H1 (cell line): ENCODE data around the gene WDFY4. TPM values are rescaled to one million over a fixed set of nuclear protein-coding genes. Genes with fewer than 3 reads are reported as not detected.

Experiments
- CTCF ChIA-PET: fragments of 300-600 bp; sonication (Branson Sonifier 250); formaldehyde crosslinking; loops from one replicate; lab custom pipeline; 2021; ENCODE audit not compliant: partially characterized antibody; lab: Charles Lee
- POLR2A ChIA-PET: fragments of 300-600 bp; sonication (Branson Sonifier 250); formaldehyde crosslinking; loops from one replicate; lab custom pipeline; 2021; ENCODE audit warnings: inconsistent platforms; ENCODE audit not compliant: partially characterized antibody; lab: Charles Lee
- DNase-seq, 2 experiments: peaks; one replicate each; pipeline versions ENCODE4 v3.0.0 to v3.0.0-alpha.2; 2010 to 2022; ENCODE audit warnings: low spot score in 2 of 2, low read depth in 1 of 2, mixed read lengths in 1 of 2
- FAIRE-seq: peaks from 2 replicates; lab custom pipeline; 2011; peaks lifted over from hg19 to GRCh38; lab: Jason Lieb, UNC
- H2AFZ ChIP-seq: 2 replicates; pipeline ENCODE4 v1.8.1; 2012; ENCODE audit warnings: low read length, inconsistent platforms
- H2AK5ac ChIP-seq: 2 replicates; pipeline ENCODE4 v1.6.1; 2013; ENCODE audit warnings: low read depth, low read length
- H2BK120ac ChIP-seq: replicated peaks from 2 replicates; pipeline ENCODE3; 2013; ENCODE audit warnings: low read depth, low read length, inconsistent platforms
- H2BK12ac ChIP-seq: 2 replicates; pipeline ENCODE4 v1.6.1; 2013; ENCODE audit warnings: low read depth, low read length
- H2BK15ac ChIP-seq: 2 replicates; pipeline ENCODE4 v1.6.1; 2013; ENCODE audit warnings: low read length
- H2BK20ac ChIP-seq: 2 replicates; pipeline ENCODE4 v1.6.1; 2013; ENCODE audit warnings: low read length
- H2BK5ac ChIP-seq: 2 replicates; pipeline ENCODE4 v1.6.1; 2013; ENCODE audit warnings: low read depth, low read length
- H3K14ac ChIP-seq: 2 replicates; pipeline ENCODE4 v1.6.1; 2013; ENCODE audit warnings: inconsistent platforms; ENCODE audit not compliant: insufficient read length
- H3K18ac ChIP-seq: 2 replicates; pipeline ENCODE4 v1.6.1; 2013; ENCODE audit warnings: low read length; ENCODE audit errors: extremely low read depth
- H3K23ac ChIP-seq: 2 replicates; pipeline ENCODE4 v1.6.1; 2013; ENCODE audit warnings: inconsistent platforms; ENCODE audit not compliant: insufficient read length
- H3K23me2 ChIP-seq: 2 replicates; pipeline ENCODE4 v1.6.1; 2013; ENCODE audit warnings: low read depth, low read length
- H3K27ac ChIP-seq: 2 replicates; pipeline ENCODE4 v1.6.1; 2011; ENCODE audit warnings: low read depth, low read length, inconsistent platforms
- H3K27me3 ChIP-seq, 4 experiments: replicated peaks in 1 of 4; 1 replicate in 1 of 4; 2 replicates in 3 of 4; pipeline versions ENCODE4 v1.6.1 to v1.8.1; 2011 to 2013; ENCODE audit warnings: low read length in 3 of 4, mild to moderate bottlenecking in 3 of 4, inconsistent platforms in 2 of 4, mixed read lengths in 2 of 4, moderate library complexity in 1 of 4; ENCODE audit not compliant: control insufficient read depth in 3 of 4, insufficient read depth in 3 of 4; ENCODE audit errors: extremely low read depth in 1 of 4
- H3K36me3 ChIP-seq, 4 experiments: 2 replicates each; pipeline versions ENCODE4 v1.6.1 to v1.8.1; 2011 to 2013; ENCODE audit warnings: mild to moderate bottlenecking in 4 of 4, low read length in 3 of 4, moderate library complexity in 2 of 4, control low read depth in 1 of 4, inconsistent platforms in 1 of 4; ENCODE audit not compliant: insufficient read depth in 4 of 4, control insufficient read depth in 2 of 4
- H3K4ac ChIP-seq: replicated peaks from 2 replicates; pipeline ENCODE3; 2013; ENCODE audit warnings: low read length, low read depth, mixed read lengths, inconsistent platforms; ENCODE audit not compliant: insufficient read length
- H3K4me1 ChIP-seq, 4 experiments: replicated peaks in 1 of 4; 1 replicate in 1 of 4; 2 replicates in 3 of 4; pipeline versions ENCODE4 v1.6.1 to v1.8.1; 2011 to 2013; ENCODE audit warnings: low read length in 3 of 4, inconsistent platforms in 2 of 4, mixed read lengths in 1 of 4; ENCODE audit not compliant: insufficient read depth in 4 of 4, control insufficient read depth in 3 of 4
- H3K4me2 ChIP-seq, 2 experiments: 2 replicates each; pipeline versions ENCODE4 v1.6.1 to v1.8.1; 2011 to 2013; ENCODE audit warnings: low read depth in 2 of 2, low read length in 2 of 2, control low read depth in 1 of 2, inconsistent platforms in 1 of 2, mild to moderate bottlenecking in 1 of 2; ENCODE audit not compliant: insufficient read depth in 1 of 2
- H3K4me3 ChIP-seq, 4 experiments: fragments of 200-600, 300-600 bp in 1 of 4; sonication (generic), shearing (Covaris generic), sonication (Bioruptor Twin) in 1 of 4; 2 replicates each; pipeline versions ENCODE4 v1.5.1 to v1.8.1; 2011 to 2016; ENCODE audit warnings: low read length in 4 of 4, low read depth in 3 of 4, control low read depth in 2 of 4, inconsistent platforms in 2 of 4, mild to moderate bottlenecking in 2 of 4, mixed read lengths in 1 of 4, moderate library complexity in 1 of 4; ENCODE audit not compliant: insufficient read depth in 2 of 4; ENCODE audit errors: extremely low read depth in 1 of 4
- H3K56ac ChIP-seq: replicated peaks from 2 replicates; pipeline ENCODE3; 2013; ENCODE audit warnings: low read depth, mild to moderate bottlenecking, mixed read lengths, low read length, inconsistent platforms; ENCODE audit not compliant: insufficient read length
- H3K79me1 ChIP-seq: 2 replicates; pipeline ENCODE4 v1.6.1; 2013; ENCODE audit warnings: low read depth, low read length, control low read depth
- H3K79me2 ChIP-seq, 2 experiments: 2 replicates each; pipeline versions ENCODE4 v1.6.1 to v1.8.1; 2012 to 2013; ENCODE audit warnings: low read length in 2 of 2, mild to moderate bottlenecking in 2 of 2, inconsistent platforms in 1 of 2; ENCODE audit not compliant: insufficient read depth in 2 of 2, control insufficient read depth in 1 of 2
- H3K9ac ChIP-seq, 4 experiments: replicated peaks in 1 of 4; 1 replicate in 1 of 4; 2 replicates in 3 of 4; pipeline versions ENCODE4 v1.6.1 to v1.8.1; 2011 to 2013; ENCODE audit warnings: low read depth in 3 of 4, low read length in 3 of 4, control low read depth in 2 of 4, mild to moderate bottlenecking in 2 of 4, moderate library complexity in 2 of 4, inconsistent platforms in 1 of 4; ENCODE audit errors: extremely low read depth in 1 of 4
- H3K9me3 ChIP-seq, 2 experiments: 2 replicates each; pipeline versions ENCODE4 v1.6.1 to v1.8.1; 2012 to 2013; ENCODE audit warnings: mild to moderate bottlenecking in 2 of 2, moderate library complexity in 2 of 2, control low read depth in 1 of 2, inconsistent platforms in 1 of 2, low read depth in 1 of 2, low read length in 1 of 2, mixed read lengths in 1 of 2; ENCODE audit not compliant: insufficient read depth in 2 of 2
- H4K20me1 ChIP-seq, 2 experiments: replicated peaks in 1 of 2; 2 replicates each; pipeline versions ENCODE3 to v1.8.1; 2011 to 2013; ENCODE audit warnings: inconsistent platforms in 2 of 2, low read length in 2 of 2, mild to moderate bottlenecking in 1 of 2; ENCODE audit not compliant: insufficient read depth in 2 of 2, control insufficient read depth in 1 of 2
- H4K5ac ChIP-seq: 2 replicates; pipeline ENCODE4 v1.6.1; 2013; ENCODE audit warnings: low read length, low read depth, mixed read lengths, inconsistent platforms; ENCODE audit not compliant: insufficient read length
- H4K8ac ChIP-seq: 2 replicates; pipeline ENCODE4 v1.8.0; 2013; ENCODE audit warnings: mild to moderate bottlenecking, moderate library complexity, low read length, inconsistent platforms; ENCODE audit not compliant: insufficient read depth; ENCODE audit errors: extremely low read depth
- H4K91ac ChIP-seq: replicated peaks from 2 replicates; pipeline ENCODE3; 2013; ENCODE audit warnings: low read length, mixed read lengths, inconsistent platforms; ENCODE audit not compliant: insufficient read length
- ATF2 ChIP-seq: IDR thresholded peaks from 2 replicates; pipeline ENCODE4 v1.6.1; 2012; ENCODE audit warnings: low read length, inconsistent platforms
- CTBP2 ChIP-seq: IDR thresholded peaks from 2 replicates; pipeline ENCODE4 v1.7.0; 2011; ENCODE audit warnings: borderline replicate concordance, mild to moderate bottlenecking, moderate library complexity, mixed read lengths, low read length; ENCODE audit not compliant: insufficient read depth, insufficient read length
- E2F6 ChIP-seq: IDR thresholded peaks from 2 replicates; pipeline ENCODE4 v1.6.1; 2012; ENCODE audit warnings: inconsistent platforms
- EP300 ChIP-seq, 2 experiments: IDR thresholded peaks; 1 replicate in 1 of 2; 2 replicates in 1 of 2; pipeline ENCODE4 v1.6.1; 2011 to 2012; ENCODE audit warnings: low read depth in 2 of 2, low read length in 2 of 2, mild to moderate bottlenecking in 2 of 2, borderline replicate concordance in 1 of 2, inconsistent platforms in 1 of 2, moderate library complexity in 1 of 2
- GABPA ChIP-seq: IDR thresholded peaks from 2 replicates; pipeline ENCODE4 v1.6.1; 2011; ENCODE audit warnings: mild to moderate bottlenecking, low read length, moderate library complexity, borderline replicate concordance; ENCODE audit not compliant: insufficient read depth
- JUN ChIP-seq: IDR thresholded peaks from 2 replicates; pipeline ENCODE4 v1.6.1; 2011; ENCODE audit warnings: low read depth, mild to moderate bottlenecking, improper control_type of control experiment, low read length
- NRF1 ChIP-seq: IDR thresholded peaks from 2 replicates; pipeline ENCODE4 v1.6.1; 2011; ENCODE audit warnings: mild to moderate bottlenecking, low read depth, low read length, improper control_type of control experiment
- RBBP5 ChIP-seq: IDR thresholded peaks from 2 replicates; pipeline ENCODE4 v1.7.1; 2012; ENCODE audit warnings: low read depth, mild to moderate bottlenecking, inconsistent platforms, low read length, moderate library complexity, borderline replicate concordance
- SIN3A ChIP-seq, 2 experiments: IDR thresholded peaks in 1 of 2; conservative IDR thresholded peaks in 1 of 2; 2 replicates each; pipeline ENCODE4 v1.6.1; 2011 to 2012; ENCODE audit warnings: low read length in 2 of 2, improper control_type of control experiment in 1 of 2, low read depth in 1 of 2, mild to moderate bottlenecking in 1 of 2
- SP2 ChIP-seq: IDR thresholded peaks from 2 replicates; pipeline ENCODE4 v1.6.1; 2012; ENCODE audit warnings: mild to moderate bottlenecking, low read length, inconsistent platforms
- SUZ12 ChIP-seq: fragments of 200-600 bp; sonication (generic); IDR thresholded peaks from 2 replicates; pipeline ENCODE4 v1.6.1; 2012; ENCODE audit warnings: mild to moderate bottlenecking, inconsistent platforms, low read length, moderate library complexity, mixed read lengths
- WGBS, 2 experiments: shearing (Covaris generic) in 1 of 2; methylation state at CpG; one replicate each; pipeline versions ENCODE4 v1.1.6 to v1.1.7; 2013 to 2015; ENCODE audit warnings: low lambda C conversion rate in 2 of 2, mixed read lengths in 2 of 2, inconsistent platforms in 1 of 2, low coverage in 1 of 2, missing lambda C conversion rate in 1 of 2; ENCODE audit not compliant: insufficient replicate concordance in 2 of 2, insufficient coverage in 1 of 2, insufficient read length in 1 of 2; ENCODE audit errors: extremely low coverage in 1 of 2, missing lambda C conversion rate in 1 of 2; 5-methylcytosine and 5-hydroxymethylcytosine counted together
- polyA plus RNA-seq, 7 experiments: library from polyadenylated mRNA; depleted of rRNA in 3 of 7; stranded (reverse) in 5 of 7; unstranded in 2 of 7; fragments of >200 nt in 5 of 7; fragments of 200-250 nt in 2 of 7; gene quantifications; 1 replicate in 5 of 7; 2 replicates in 1 of 7; 4 replicates in 1 of 7; pipeline versions ENCODE4 v1.2.1 to v1.2.3, GENCODE V29; 2011 to 2013; ENCODE audit warnings: missing spikeins in 2 of 7, mixed read lengths in 2 of 7
- total RNA-seq: library from RNA; stranded (reverse); fragmentation: NEBNext Ultra II Directional; extraction: Animal tissue kit (Norgen Biotek cat#: 25700); gene quantifications from 2 replicates; pipeline ENCODE4 v1.2.1, GENCODE V29; 2021

The WDFY4 gene
- total and polyA plus RNA-seq, 2 of the 8 experiments (the other 6 are each of a cell fraction or from before 2014, with no cell fraction given), result not detected

GRCh38 chr10:48748573-48748972, 63.9 kb downstream of the WDFY4 start:
- no peak for FAIRE-seq
- H2AK5ac ChIP-seq, result no peak overlapping the region
- H3K9me3 ChIP-seq, result no peaks in the 10 kb centered on the region
- no peak for DNase-seq
- no peak overlapping the region for H4K91ac ChIP-seq
- no peak overlapping the region for H3K14ac ChIP-seq
- H3K9ac ChIP-seq, result no peak overlapping the region
- POLR2A ChIA-PET, result no interaction called here
- H4K8ac ChIP-seq, result no peak overlapping the region
- H3K23ac ChIP-seq, result no peak overlapping the region
- H3K56ac ChIP-seq, result no peak overlapping the region
- H2BK15ac ChIP-seq, result no peak overlapping the region
- H3K4me2 ChIP-seq, result no peak overlapping the region
- no peak overlapping the region for H2BK12ac ChIP-seq
- CTCF ChIA-PET, result interaction anchor here (1.4 kb wide), 1 partner anchor 92 kb away, joined by 4 read pairs; no protein-coding TSS in a partner anchor
- no peaks in the 10 kb centered on the region for H3K36me3 ChIP-seq
- no peaks in the 10 kb centered on the region for H3K79me1 ChIP-seq
- peaks cover 0 to 4% of the 10 kb centered on the region in 2 experiments for H4K20me1 ChIP-seq
- no peaks in the 10 kb centered on the region; a peak in 1 of 7 replicates for H3K4me1 ChIP-seq
- no peak overlapping the region for H3K27ac ChIP-seq
- H2BK120ac ChIP-seq, result no peak overlapping the region
- peaks cover 2% of the 10 kb centered on the region; the same call in 1 of the 2 replicates for H3K23me2 ChIP-seq
- H3K27me3 ChIP-seq, result no peaks in the 10 kb centered on the region
- WGBS, 2 experiments, result 67% methylated on average over 4 of the region's 4 CpGs; no CpG with 5 or more reads in 1 of the 2 experiments
- no peak overlapping the region for H2BK5ac ChIP-seq
- no peak overlapping the region for H3K18ac ChIP-seq
- H2AFZ ChIP-seq, result no peak overlapping the region
- no peak overlapping the region for H2BK20ac ChIP-seq
- no peaks in the 10 kb centered on the region for H3K79me2 ChIP-seq
- no peak overlapping the region for H3K4me3 ChIP-seq
- no peak overlapping the region for H4K5ac ChIP-seq
- no peak overlapping the region for H3K4ac ChIP-seq
- no peak for TF ChIP-seq RBBP5
- no peak for TF ChIP-seq GABPA
- no peak for TF ChIP-seq CTBP2
- no peak for TF ChIP-seq SP2
- no peak for TF ChIP-seq JUN
- TF ChIP-seq ATF2, result no peak
- no peak for TF ChIP-seq E2F6
- no peak for TF ChIP-seq SIN3A (conservative IDR thresholded peaks at IDR 0.05 in 1 of 2, IDR thresholded peaks at IDR 0.05 in 1 of 2; ENCODE audit: low read depth in 1 of 2, low read length in 2 of 2)
- no peak for TF ChIP-seq SUZ12
- TF ChIP-seq NRF1, result no peak
- TF ChIP-seq EP300 (IDR thresholded peaks at IDR 0.05; ENCODE audit: borderline replicate concordance in 1 of 2, low read depth in 2 of 2, low read length in 2 of 2), result no peak
